HEK293T (cell line): ENCODE measurements around the gene NFKBIE.

Experiments
- ARNT ChIP-seq: fragments of 450-650 bp; IDR thresholded peaks from 2 replicates; pipeline ENCODE4 v1.6.1; 2017; ENCODE audit warnings: mild to moderate bottlenecking
- BHLHE40 ChIP-seq: fragments of 450-650 bp; IDR thresholded peaks from 2 replicates; pipeline ENCODE4 v1.6.1; 2016; ENCODE audit warnings: mild to moderate bottlenecking, moderate library complexity, borderline replicate concordance
- FOXA1 ChIP-seq: fragments of 450-650 bp; IDR thresholded peaks from 2 replicates; pipeline ENCODE4 v1.6.1; 2016; ENCODE audit warnings: mild to moderate bottlenecking
- FOXM1 ChIP-seq: fragments of 450-650 bp; IDR thresholded peaks from 2 replicates; pipeline ENCODE4 v1.6.1; 2017; ENCODE audit warnings: mild to moderate bottlenecking, borderline replicate concordance
- L3MBTL2 ChIP-seq: fragments of 450-650 bp; conservative IDR thresholded peaks from 2 replicates; pipeline ENCODE4 v1.6.1; 2016; ENCODE audit warnings: mild to moderate bottlenecking
- LEF1 ChIP-seq: fragments of 450-650 bp; IDR thresholded peaks from 2 replicates; pipeline ENCODE4 v1.6.1; 2017; ENCODE audit warnings: mild to moderate bottlenecking, borderline replicate concordance
- SUZ12 ChIP-seq: fragments of 450-650 bp; IDR thresholded peaks from 2 replicates; pipeline ENCODE4 v1.6.1; 2016; ENCODE audit warnings: mild to moderate bottlenecking
- ZNF384 ChIP-seq: fragments of 450-650 bp; IDR thresholded peaks from 2 replicates; pipeline ENCODE4 v1.6.1; 2016

GRCh38 chr6:44289726-44290260 is 24.4 kb upstream of the NFKBIE start:
- TF ChIP-seq LEF1 (no peak), L3MBTL2 (no peak), ARNT (no peak), FOXA1 (no peak), BHLHE40 (no peak), SUZ12 (no peak), ZNF384 (no peak), FOXM1 (no peak)
